Tibial nerve (tissue), 4 donors: ENCODE measurements around the gene STRADB. TPM values are rescaled to one million over a fixed set of nuclear protein-coding genes. Genes with fewer than 3 reads are reported as not detected.

Source experiments
- DNase-seq, 2 donors: peaks; one replicate each; pipeline ENCODE4 v3.0.0-alpha.2; 2019; ENCODE audit warnings: low spot score in 2 of 2
- H3K27ac ChIP-seq, 4 donors: fragments of 200-600 bp; sonication (generic) in 3 of 4; one replicate each; pipeline ENCODE4 v1.5.1; 2017 to 2019; ENCODE audit warnings: mild to moderate bottlenecking in 1 of 4
- H3K27me3 ChIP-seq, 2 donors: fragments of 200-600 bp; sonication (generic) in 1 of 2; one replicate each; pipeline versions ENCODE4 v1.5.1 to v1.6.0; 2017 to 2019
- H3K36me3 ChIP-seq, 3 donors: fragments of 200-600 bp; sonication (generic); one replicate each; pipeline ENCODE4 v1.5.1; 2018 to 2019
- H3K4me1 ChIP-seq, 4 donors: fragments of 200-600 bp; sonication (generic) in 3 of 4; one replicate each; pipeline ENCODE4 v1.5.1; 2017 to 2019
- H3K4me3 ChIP-seq, 4 donors: fragments of 200-600 bp; sonication (generic) in 3 of 4; one replicate each; pipeline ENCODE4 v1.5.1; 2017 to 2019; ENCODE audit warnings: mild to moderate bottlenecking in 1 of 4, moderate library complexity in 1 of 4
- H3K9me3 ChIP-seq, 4 donors: fragments of 200-600 bp; sonication (generic) in 3 of 4; one replicate each; pipeline ENCODE4 v1.5.1; 2017 to 2019
- CTCF ChIP-seq, 5 experiments: fragments of 200-600 bp in 3 of 5; fragments of 450-650 bp in 2 of 5; sonication (generic) in 3 of 5; IDR thresholded peaks; one replicate each; pipeline ENCODE4 v1.5.1; 2016 to 2019; ENCODE audit warnings: antibody characterized with exemption in 5 of 5, mild to moderate bottlenecking in 3 of 5, moderate library complexity in 2 of 5
- EP300 ChIP-seq, 2 donors: sonication (generic); formaldehyde crosslinking; IDR thresholded peaks; one replicate each; pipeline ENCODE4 v1.6.1; 2017; ENCODE audit warnings: antibody characterized with exemption in 2 of 2, mild to moderate bottlenecking in 1 of 2
- POLR2A ChIP-seq, 2 donors: fragments of 450-650 bp; IDR thresholded peaks; one replicate each; pipeline ENCODE4 v1.6.1; 2017; ENCODE audit warnings: antibody characterized with exemption in 2 of 2, mild to moderate bottlenecking in 2 of 2, moderate library complexity in 2 of 2
- WGBS, 2 donors: methylation state at CpG; one replicate each; pipeline ENCODE4 v1.1.5; 2018; 5-methylcytosine and 5-hydroxymethylcytosine counted together
- total RNA-seq, 4 donors: library from RNA; depleted of rRNA; stranded (reverse); fragments of >200 nt; gene quantifications; one replicate each; pipeline ENCODE4 v1.1.0, GENCODE V29; 2016

The STRADB gene, protein sequence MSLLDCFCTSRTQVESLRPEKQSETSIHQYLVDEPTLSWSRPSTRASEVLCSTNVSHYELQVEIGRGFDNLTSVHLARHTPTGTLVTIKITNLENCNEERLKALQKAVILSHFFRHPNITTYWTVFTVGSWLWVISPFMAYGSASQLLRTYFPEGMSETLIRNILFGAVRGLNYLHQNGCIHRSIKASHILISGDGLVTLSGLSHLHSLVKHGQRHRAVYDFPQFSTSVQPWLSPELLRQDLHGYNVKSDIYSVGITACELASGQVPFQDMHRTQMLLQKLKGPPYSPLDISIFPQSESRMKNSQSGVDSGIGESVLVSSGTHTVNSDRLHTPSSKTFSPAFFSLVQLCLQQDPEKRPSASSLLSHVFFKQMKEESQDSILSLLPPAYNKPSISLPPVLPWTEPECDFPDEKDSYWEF
- 10 to 100 TPM; 12.6 to 24.9 (median 20.0) TPM for total RNA-seq

- 0 to 1% methylated on average over 2 to 59 of the region's 78 CpGs for WGBS, 2 donors
- no peaks in the 10 kb centered on the region for H3K27me3 ChIP-seq
Measured at GRCh38 chr2:201451292-201452057, at the start of gene STRADB, which contains the start of gene TRAK2. TSS of gene STRADB (plus strand) at chr2:201451740. CDS start at chr2:201454841, 3,101 bp downstream. TSS of gene TRAK2 (minus strand) at chr2:201451458. CDS start at chr2:201420507, 30,951 bp downstream.

GRCh38 chr2:201401815-201402214, 49.7 kb upstream of the STRADB start:
- H3K27me3 ChIP-seq = no peaks in the 10 kb centered on the region
- H3K27ac ChIP-seq = no peak overlapping the region
- peaks cover 5 to 50% (median 14%) of the 10 kb centered on the region in 4 donors for H3K4me1 ChIP-seq
- no peaks in the 10 kb centered on the region for H3K9me3 ChIP-seq
- no peak for DNase-seq
- no peak overlapping the region for H3K4me3 ChIP-seq
- 91 to 94% methylated on average over 3 of the region's 3 CpGs for WGBS, 2 donors
- TF ChIP-seq CTCF (IDR thresholded peaks at IDR 0.05) = no peak
- TF ChIP-seq EP300 (IDR thresholded peaks at IDR 0.05) = no peak
- no peak for TF ChIP-seq POLR2A (IDR thresholded peaks at IDR 0.05)
- H3K36me3 ChIP-seq = peaks cover 0 to 11% (median 2%) of the 10 kb centered on the region in 3 donors

More at GRCh38 chr2:201451292-201452057, at the start of gene STRADB, which contains the start of gene TRAK2:
- DNase-seq = peak; percentile 83 to 88
- peaks cover 0 to 45% (median 16%) of the 10 kb centered on the region in 4 donors for H3K4me1 ChIP-seq
- no peaks in the 10 kb centered on the region for H3K9me3 ChIP-seq
- peak within 1 kb of the TSS; percentile 78 to 96 (median 91) for H3K4me3 ChIP-seq
- peak within 1 kb of the TSS; percentile 89 to 94 (median 92) for H3K27ac ChIP-seq
- peaks cover 0 to 2% (median 0%) of the 10 kb centered on the region in 3 donors for H3K36me3 ChIP-seq
- TF ChIP-seq EP300 (IDR thresholded peaks at IDR 0.05) = peak; percentile 83 to 94
- peak; percentile 20 to 80 (median 30) for TF ChIP-seq CTCF (IDR thresholded peaks at IDR 0.05)
- peak; percentile 35 to 79 for TF ChIP-seq POLR2A (IDR thresholded peaks at IDR 0.05)

GRCh38 chr2:201402651-201403562, 48.6 kb upstream of the STRADB start:
- H3K36me3 ChIP-seq = peaks cover 0 to 3% (median 0%) of the 10 kb centered on the region in 3 donors
- no peak overlapping the region for H3K4me3 ChIP-seq
- H3K9me3 ChIP-seq = no peaks in the 10 kb centered on the region
- no peaks in the 10 kb centered on the region for H3K27me3 ChIP-seq
- H3K27ac ChIP-seq = peak overlapping the region in 1 of 4 donors; percentile 22
- H3K4me1 ChIP-seq = peaks cover 5 to 60% (median 14%) of the 10 kb centered on the region in 4 donors
- TF ChIP-seq EP300 (IDR thresholded peaks at IDR 0.05) (no peak), POLR2A (IDR thresholded peaks at IDR 0.05) (no peak)
- WGBS, 2 donors = 67 to 69% methylated on average over 6 of the region's 6 CpGs
- no peak for DNase-seq

DNA sequence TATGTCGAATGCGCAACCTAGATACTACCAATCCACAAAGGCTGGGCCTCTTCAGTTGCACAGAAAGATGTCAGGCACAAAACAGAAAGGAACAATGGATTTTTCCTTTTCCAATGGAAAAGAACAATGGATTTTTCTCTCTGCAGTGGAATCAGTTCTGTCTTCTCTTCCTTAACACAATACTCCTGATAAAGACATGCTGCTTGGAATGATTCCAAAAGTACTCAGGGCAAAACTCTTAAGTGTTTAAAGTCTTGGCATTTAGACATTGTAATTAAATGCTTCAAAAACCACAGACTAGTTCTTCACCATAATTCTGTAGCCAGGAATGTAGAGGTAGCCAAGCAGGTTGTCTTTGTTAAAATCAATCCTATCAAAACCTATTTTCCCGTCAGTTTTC, 47.7 kb upstream of the STRADB start:
- Histone ChIP-seq H3K27ac (peak overlapping the region in 2 of 4 donors; percentile 22 to 35), H3K4me1 (peaks cover 5 to 61% (median 14%) of the 10 kb centered on the region in 4 donors), H3K9me3 (no peaks in the 10 kb centered on the region), H3K4me3 (no peak overlapping the region), H3K36me3 (no peaks in the 10 kb centered on the region), H3K27me3 (no peaks in the 10 kb centered on the region)
- WGBS, 2 donors = 81 to 83% methylated on average over 3 of the region's 3 CpGs
- TF ChIP-seq EP300 (IDR thresholded peaks at IDR 0.05) (no peak), CTCF (IDR thresholded peaks at IDR 0.05) (no peak), POLR2A (IDR thresholded peaks at IDR 0.05) (no peak)
- no peak for DNase-seq
